ENCODE measurements around the gene SECISBP2L.

DNA sequence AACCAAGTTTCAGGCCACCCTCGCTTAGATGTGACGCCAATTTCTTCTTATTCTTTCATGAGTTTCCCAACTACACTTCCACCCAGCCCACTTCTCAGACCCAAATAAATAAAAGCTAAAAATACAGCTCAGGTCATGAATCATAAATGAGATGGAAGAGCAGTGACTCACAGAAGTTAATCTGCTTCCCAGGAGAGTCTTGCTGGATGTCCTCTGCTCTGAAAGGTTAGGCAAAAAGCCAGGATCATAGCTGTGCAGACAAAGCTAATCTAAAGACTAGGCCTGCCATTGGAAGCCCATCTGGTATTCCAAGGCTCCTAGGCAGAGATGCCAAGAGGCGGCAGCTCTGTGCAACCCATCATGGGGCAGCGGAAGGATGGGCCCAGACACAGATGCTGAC, 106.6 kb downstream of the SECISBP2L start:
- TF ChIP-seq CREB1 (CRISPR knock-in tag; IDR thresholded peaks at IDR 0.05; ENCODE audit: low read depth) (no peak), NANOG (IDR thresholded peaks at IDR 0.05; ENCODE audit: borderline replicate concordance) (no peak), JUNB (IDR thresholded peaks at IDR 0.05; ENCODE audit: unreplicated experiment) (no peak), EZH2 (IDR thresholded peaks at IDR 0.05; ENCODE audit: low read depth, unreplicated experiment) (no peak), EZH2phosphoT487 (IDR thresholded peaks at IDR 0.05; ENCODE audit: unreplicated experiment) (no peak), POLR2AphosphoS5 (IDR thresholded peaks at IDR 0.05; ENCODE audit: low read depth) (no peak), ETS1 (IDR thresholded peaks at IDR 0.05) (no peak), REST (IDR thresholded peaks at IDR 0.05; ENCODE audit: unreplicated experiment) (no peak)
- TF ChIP-seq, protein P1, sequence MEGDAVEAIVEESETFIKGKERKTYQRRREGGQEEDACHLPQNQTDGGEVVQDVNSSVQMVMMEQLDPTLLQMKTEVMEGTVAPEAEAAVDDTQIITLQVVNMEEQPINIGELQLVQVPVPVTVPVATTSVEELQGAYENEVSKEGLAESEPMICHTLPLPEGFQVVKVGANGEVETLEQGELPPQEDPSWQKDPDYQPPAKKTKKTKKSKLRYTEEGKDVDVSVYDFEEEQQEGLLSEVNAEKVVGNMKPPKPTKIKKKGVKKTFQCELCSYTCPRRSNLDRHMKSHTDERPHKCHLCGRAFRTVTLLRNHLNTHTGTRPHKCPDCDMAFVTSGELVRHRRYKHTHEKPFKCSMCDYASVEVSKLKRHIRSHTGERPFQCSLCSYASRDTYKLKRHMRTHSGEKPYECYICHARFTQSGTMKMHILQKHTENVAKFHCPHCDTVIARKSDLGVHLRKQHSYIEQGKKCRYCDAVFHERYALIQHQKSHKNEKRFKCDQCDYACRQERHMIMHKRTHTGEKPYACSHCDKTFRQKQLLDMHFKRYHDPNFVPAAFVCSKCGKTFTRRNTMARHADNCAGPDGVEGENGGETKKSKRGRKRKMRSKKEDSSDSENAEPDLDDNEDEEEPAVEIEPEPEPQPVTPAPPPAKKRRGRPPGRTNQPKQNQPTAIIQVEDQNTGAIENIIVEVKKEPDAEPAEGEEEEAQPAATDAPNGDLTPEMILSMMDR (conservative IDR thresholded peaks at IDR 0.05; ENCODE audit: low read depth in 2 of 2): no peak
